ENCODE results near the gene TRIM17. TPM values are rescaled to one million over a fixed set of nuclear protein-coding genes. Genes with fewer than 3 reads are reported as not detected.

Gene TRIM17
- total RNA-seq, 4 donors from 2014 or later, result not detected

GRCh38 chr1:228371741-228372182 lies 44.9 kb downstream of the TRIM17 start:
- Histone ChIP-seq H3K9me3 (no peaks in the 10 kb centered on the region), H3K4me1 (peaks cover 26 to 76% of the 10 kb centered on the region in 2 donors), H3K27ac (peak overlapping the region; percentile 82 to 92 (median 86)), H3K4me3 (no peak overlapping the region), H3K36me3 (peaks cover 0 to 66% of the 10 kb centered on the region in 2 donors), H3K27me3 (no peaks in the 10 kb centered on the region)
- in situ Hi-C loops (cut with MboI; ENCODE audit: low sequenced_read_pairs in 4 of 4), result no loop called here
- intact Hi-C loops (cut with DNase I; ENCODE audit: low total_unique reads), result no loop called here
- DNase-seq (no peak), ATAC-seq (no peak)
- TF ChIP-seq POLR2A (IDR thresholded peaks at IDR 0.05), result no peak
- no peak for TF ChIP-seq CTCF (IDR thresholded peaks at IDR 0.05 in 4 of 5, conservative IDR thresholded peaks at IDR 0.05 in 1 of 5)

GRCh38 chr1:228370941-228371740 lies 45.5 kb downstream of the TRIM17 start:
- Histone ChIP-seq H3K9me3 (no peaks in the 10 kb centered on the region), H3K4me3 (no peak overlapping the region), H3K4me1 (peaks cover 26 to 76% of the 10 kb centered on the region in 2 donors), H3K36me3 (peaks cover 0 to 60% of the 10 kb centered on the region in 2 donors), H3K27me3 (no peaks in the 10 kb centered on the region), H3K27ac (peak overlapping the region; percentile 82 to 92 (median 86))
- in situ Hi-C loops (cut with MboI; ENCODE audit: low sequenced_read_pairs in 4 of 4), result no loop called here
- peak; percentile 4 to 11 for ATAC-seq
- TF ChIP-seq CTCF (IDR thresholded peaks at IDR 0.05 in 4 of 5, conservative IDR thresholded peaks at IDR 0.05 in 1 of 5), result no peak
- TF ChIP-seq POLR2A (IDR thresholded peaks at IDR 0.05), result no peak
- intact Hi-C loops (cut with DNase I; ENCODE audit: low total_unique reads), result no loop called here
- DNase-seq, result peak; percentile 64 to 87

- no peaks in the 10 kb centered on the region for H3K27me3 ChIP-seq
- peaks cover 0 to 54% of the 10 kb centered on the region in 2 donors for H3K36me3 ChIP-seq
- in situ Hi-C loops (cut with MboI; ENCODE audit: low sequenced_read_pairs in 4 of 4), result no loop called here
- intact Hi-C loops (cut with DNase I; ENCODE audit: low total_unique reads), result no loop called here
- peaks cover 21 to 74% of the 10 kb centered on the region in 2 donors for H3K4me1 ChIP-seq
- peak overlapping the region; percentile 82 to 92 (median 86) for H3K27ac ChIP-seq
- no peak for TF ChIP-seq POLR2A (IDR thresholded peaks at IDR 0.05)
- no peak for TF ChIP-seq CTCF (IDR thresholded peaks at IDR 0.05 in 4 of 5, conservative IDR thresholded peaks at IDR 0.05 in 1 of 5)
- peak in 1 of 2 donors; percentile 21 for DNase-seq
- no peak overlapping the region for H3K4me3 ChIP-seq
- H3K9me3 ChIP-seq, result no peaks in the 10 kb centered on the region
- ATAC-seq, result no peak
Measured at GRCh38 chr1:228370439-228370940, 46.2 kb downstream of the TRIM17 start.

- TF ChIP-seq CTCF (IDR thresholded peaks at IDR 0.05 in 4 of 5, conservative IDR thresholded peaks at IDR 0.05 in 1 of 5) (no peak), POLR2A (IDR thresholded peaks at IDR 0.05) (no peak)
- Histone ChIP-seq H3K36me3 (peaks cover 0 to 50% of the 10 kb centered on the region in 2 donors), H3K27me3 (no peaks in the 10 kb centered on the region), H3K4me1 (peaks cover 17 to 69% of the 10 kb centered on the region in 2 donors), H3K27ac (peak overlapping the region; percentile 82 to 92 (median 86)), H3K4me3 (no peak overlapping the region), H3K9me3 (no peaks in the 10 kb centered on the region)
- ATAC-seq, result no peak
- in situ Hi-C loops (cut with MboI; ENCODE audit: low sequenced_read_pairs in 4 of 4), result no loop called here
- DNase-seq, result peak in 1 of 2 donors; percentile 16
- intact Hi-C loops (cut with DNase I; ENCODE audit: low total_unique reads), result no loop called here
Measured at GRCh38 chr1:228369608-228370438, 46.8 kb downstream of the TRIM17 start.
